Psoas muscle (tissue), 8 donors: ENCODE data around the gene VWA8. TPM values are rescaled to one million over a fixed set of nuclear protein-coding genes. Genes with fewer than 3 reads are reported as not detected.

Experiments
- ATAC-seq, 4 donors: fragments of 200-7000 bp; cut with Tn5 transposase; one replicate each; pipeline ENCODE4 v1.9.1; 2020; ENCODE audit warnings: moderate library complexity in 3 of 4, mild to moderate bottlenecking in 2 of 4
- DNase-seq, 2 donors: peaks; one replicate each; pipeline ENCODE4 v3.0.0-alpha.2; 2020
- H3K27ac ChIP-seq: fragments of 200-600 bp; one replicate; pipeline ENCODE4 v1.8.0; 2022
- H3K27me3 ChIP-seq, 3 donors: fragments of 200-600 bp in 1 of 3; one replicate each; pipeline versions ENCODE4 v1.6.1 to v1.8.0; 2013 to 2022; ENCODE audit warnings: low read length in 2 of 3, mild to moderate bottlenecking in 2 of 3, moderate library complexity in 1 of 3; ENCODE audit not compliant: insufficient read depth in 3 of 3
- H3K36me3 ChIP-seq, 2 donors: fragments of 200-600 bp in 1 of 2; one replicate each; pipeline versions ENCODE4 v1.6.1 to v1.8.0; 2013 to 2022; ENCODE audit warnings: low read depth in 1 of 2, mild to moderate bottlenecking in 1 of 2, moderate library complexity in 1 of 2; ENCODE audit not compliant: insufficient read depth in 1 of 2
- H3K4me1 ChIP-seq: fragments of 200-600 bp; one replicate; pipeline ENCODE4 v1.8.0; 2022
- H3K4me3 ChIP-seq: fragments of 200-600 bp; one replicate; pipeline ENCODE4 v1.8.0; 2022; ENCODE audit warnings: mild to moderate bottlenecking
- H3K9me3 ChIP-seq: fragments of 200-600 bp; one replicate; pipeline ENCODE4 v1.8.0; 2022
- CTCF ChIP-seq: fragments of 200-600 bp; IDR thresholded peaks from one replicate; pipeline ENCODE4 v1.8.0; 2022; ENCODE audit warnings: antibody characterized with exemption
- WGBS, 3 donors: extraction: QIAGEN DNeasy Blood & Tissue Kit; methylation state at CpG; one replicate each; pipeline versions ENCODE4 v1.1.6 to v1.1.7; 2013; 5-methylcytosine and 5-hydroxymethylcytosine counted together
- intact Hi-C, 2 donors: fragments of 100-400 bp; cut with DNase I; formaldehyde crosslinking; loops; one replicate each; pipeline versions ENCODE4 v1.11.0 to v1.14.2; 2022
- polyA plus RNA-seq, 3 donors: library from polyadenylated mRNA; stranded (reverse); fragments of 200-250 nt; gene quantifications; one replicate each; pipeline ENCODE4 v1.2.3, GENCODE V29; 2013
- total RNA-seq, 4 donors: library from RNA; stranded (reverse); fragmentation: NEBNext Ultra II Directional in 2 of 4; extraction: Animal tissue kit (Norgen Biotek cat#: 25700) in 2 of 4; gene quantifications; one replicate each; pipeline versions ENCODE4 v1.2.1 to v1.2.4, GENCODE V29; 2021 to 2023
- donor health status: healthy with polysubstance abuse.
- donor health status: DM: no; HTN: no; CAD: no; lungs with moderate emphysema.
- donor health status: Bipolar disorder and iron deficiency.
- donor health status: healthy.
- donor health status: DM: yes; HTN: yes; CAD: no.
- donor health status: DM: no; HTN: no; CAD: no.
- donor health status: DM: no; HTN: no; CAD: no.
- donor health status: DM: yes; HTN: yes; CAD: no.

The VWA8 gene
- total and polyA plus RNA-seq, 7 donors, result 8.6 to 50.5 (median 30.1) TPM

DNA sequence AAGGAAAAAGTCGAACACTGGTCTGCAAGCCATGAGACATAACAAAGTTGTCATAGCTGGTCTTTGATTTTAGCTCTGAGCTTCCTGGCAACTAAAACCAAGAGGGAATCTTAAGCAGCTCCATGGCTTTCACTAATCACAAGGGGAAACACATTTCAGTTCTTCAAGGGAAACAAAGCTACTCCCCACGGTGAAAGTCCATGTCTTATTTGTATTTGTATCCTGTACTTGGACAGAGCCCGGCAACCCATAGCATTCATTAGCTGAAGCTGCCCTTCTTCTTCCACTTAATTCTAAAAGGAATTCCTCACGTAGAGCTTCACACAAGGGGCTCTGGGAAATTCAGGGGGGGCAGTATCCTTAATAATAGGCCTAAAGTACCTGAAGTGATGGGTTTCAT lies 374.7 kb downstream of the VWA8 start:
- TF ChIP-seq CTCF, result no peak
- ATAC-seq (no peak), DNase-seq (no peak)
- no peaks in the 10 kb centered on the region for H3K4me1 ChIP-seq
- no peak overlapping the region for H3K27ac ChIP-seq
- peaks cover 6 to 73% of the 10 kb centered on the region in 2 donors for H3K36me3 ChIP-seq
- no peak overlapping the region for H3K4me3 ChIP-seq
- intact Hi-C loops, result no loop called here
- no peaks in the 10 kb centered on the region for H3K27me3 ChIP-seq
- no peaks in the 10 kb centered on the region for H3K9me3 ChIP-seq
- WGBS, 3 donors, result 79 to 89% (median 87%) methylated on average over 4 of the region's 4 CpGs

GRCh38 chr13:41582027-41582463 lies 378.9 kb downstream of the VWA8 start:
- WGBS, 3 donors, result 66 to 73% (median 69%) methylated on average over 6 of the region's 6 CpGs
- intact Hi-C loops, result no loop called here
- H3K27ac ChIP-seq, result no peak overlapping the region
- peaks cover 6 to 53% of the 10 kb centered on the region in 2 donors for H3K36me3 ChIP-seq
- no peak for DNase-seq
- H3K27me3 ChIP-seq, result no peaks in the 10 kb centered on the region
- no peaks in the 10 kb centered on the region for H3K9me3 ChIP-seq
- peaks cover 5% of the 10 kb centered on the region for H3K4me1 ChIP-seq
- no peak for TF ChIP-seq CTCF
- no peak for ATAC-seq
- no peak overlapping the region for H3K4me3 ChIP-seq

- TF ChIP-seq CTCF, result no peak
- Histone ChIP-seq H3K27ac (no peak overlapping the region), H3K27me3 (no peaks in the 10 kb centered on the region), H3K4me1 (peaks cover 5% of the 10 kb centered on the region), H3K4me3 (no peak overlapping the region), H3K36me3 (peaks cover 3 to 44% of the 10 kb centered on the region in 2 donors), H3K9me3 (no peaks in the 10 kb centered on the region)
- DNase-seq (no peak), ATAC-seq (no peak)
- intact Hi-C loops, result loop anchor here in 1 of 2 donors (2.0 kb wide), 1 partner anchor 62 kb away; no protein-coding TSS in a partner anchor
These were observed 380.6 kb downstream of the VWA8 start for GRCh38 chr13:41580345-41580744.

DNA sequence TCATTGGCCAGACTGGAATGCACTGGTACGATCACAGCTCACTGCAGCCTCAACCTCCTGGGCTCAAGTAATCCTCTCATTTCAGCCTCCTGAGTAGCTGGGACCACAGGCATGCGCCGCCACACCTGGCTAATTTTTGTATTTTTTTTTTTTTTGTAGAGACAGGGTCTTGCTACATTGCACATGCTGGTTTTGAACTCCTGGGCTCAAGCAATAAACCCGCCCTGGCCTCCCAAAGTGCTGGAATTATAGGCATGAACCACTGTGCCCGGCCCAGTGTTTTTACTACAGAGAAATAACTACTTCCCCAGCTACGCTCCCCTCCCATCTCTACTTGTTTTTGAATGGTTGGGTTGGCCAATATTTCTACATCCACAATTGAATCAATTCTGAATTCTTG lies 381.0 kb downstream of the VWA8 start:
- no peak overlapping the region for H3K4me3 ChIP-seq
- ATAC-seq (no peak), DNase-seq (no peak)
- peaks cover 5 to 44% of the 10 kb centered on the region in 2 donors for H3K36me3 ChIP-seq
- WGBS, 3 donors, result 88 to 100% (median 88%) methylated on average over 6 of the region's 6 CpGs
- intact Hi-C loops, result loop anchor here in 1 of 2 donors (2.0 kb wide), 1 partner anchor 63 kb away; no protein-coding TSS in a partner anchor
- TF ChIP-seq CTCF, result no peak
- H3K27me3 ChIP-seq, result no peaks in the 10 kb centered on the region
- H3K4me1 ChIP-seq, result peaks cover 5% of the 10 kb centered on the region
- no peak overlapping the region for H3K27ac ChIP-seq
- no peaks in the 10 kb centered on the region for H3K9me3 ChIP-seq

GRCh38 chr13:41579168-41579567 lies 381.7 kb downstream of the VWA8 start:
- ATAC-seq (no peak), DNase-seq (no peak)
- 86 to 96% (median 94%) methylated on average over 6 of the region's 6 CpGs for WGBS, 3 donors
- Histone ChIP-seq H3K27ac (no peak overlapping the region), H3K4me1 (peaks cover 5% of the 10 kb centered on the region), H3K36me3 (peaks cover 2 to 40% of the 10 kb centered on the region in 2 donors), H3K27me3 (no peaks in the 10 kb centered on the region), H3K9me3 (no peaks in the 10 kb centered on the region), H3K4me3 (no peak overlapping the region)
- intact Hi-C loops, result no loop called here
- no peak for TF ChIP-seq CTCF
